NCI-H1436 treated with DMSO at 0.1 percent for 48 hours (cell line): ENCODE results near the gene TXNRD1.
A peak's percentile ranks its signal among the peaks of the same experiment; 100 is the strongest.
"Not testable (repeated sequence)": the region's sequence is repeated elsewhere in the genome, so short reads cannot be mapped to it uniquely, and the experiment has no call there.

Source experiments
- DNase-seq: peaks from one replicate; lab custom pipeline; 2025; lab: John Stamatoyannopoulos, UW

The TXNRD1 gene

GRCh38 chr12:104280717-104281458 lies 65.3 kb downstream of the TXNRD1 start:
- DNase-seq: no peak

- DNase-seq: no peak
Measured at GRCh38 chr12:104281636-104282035, 66.1 kb downstream of the TXNRD1 start.

GRCh38 chr12:104282109-104282508 lies 66.5 kb downstream of the TXNRD1 start:
- no peak for DNase-seq

- no peak for DNase-seq
Measured at GRCh38 chr12:104285740-104286515, 70.3 kb downstream of the TXNRD1 start.

GRCh38 chr12:104286516-104287482 lies 71.2 kb downstream of the TXNRD1 start:
- DNase-seq: peak; percentile 96

- peak; percentile 42 for DNase-seq
Measured at GRCh38 chr12:104288635-104289274, 73.2 kb downstream of the TXNRD1 start.

- DNase-seq: no peak
Measured at GRCh38 chr12:104290320-104290719, 74.7 kb downstream of the TXNRD1 start.

- DNase-seq: no peak
Measured at GRCh38 chr12:104290855-104291254, 75.3 kb downstream of the TXNRD1 start.

- DNase-seq: no peak
Measured at GRCh38 chr12:104291867-104292524, 76.4 kb downstream of the TXNRD1 start.

- DNase-seq: no peak
Measured at GRCh38 chr12:104292872-104293794, 77.6 kb downstream of the TXNRD1 start.

GRCh38 chr12:104294158-104294859 lies 78.7 kb downstream of the TXNRD1 start:
- DNase-seq: not testable (repeated sequence)

- no peak for DNase-seq
Measured at GRCh38 chr12:104294927-104295668, 79.5 kb downstream of the TXNRD1 start.

- no peak for DNase-seq
Measured at GRCh38 chr12:104295954-104296353, 80.4 kb downstream of the TXNRD1 start.

GRCh38 chr12:104296718-104297117 lies 81.1 kb downstream of the TXNRD1 start:
- no peak for DNase-seq

- no peak for DNase-seq
Measured at GRCh38 chr12:104297477-104298113, 82.0 kb downstream of the TXNRD1 start.

- no peak for DNase-seq
Measured at GRCh38 chr12:104299842-104300481, 84.4 kb downstream of the TXNRD1 start.

GRCh38 chr12:104303538-104304151 lies 88.1 kb downstream of the TXNRD1 start, which contains the start of gene EID3:
Gene EID3, plus strand, starts transcription at chr12:104303739. Its CDS starts 196 bp downstream, at chr12:104303935.
- no peak for DNase-seq
